ENCODE results near the gene LTBP1. TPM values are rescaled to one million over a fixed set of nuclear protein-coding genes. Genes with fewer than 3 reads are reported as not detected.

LTBP1 gene, protein sequence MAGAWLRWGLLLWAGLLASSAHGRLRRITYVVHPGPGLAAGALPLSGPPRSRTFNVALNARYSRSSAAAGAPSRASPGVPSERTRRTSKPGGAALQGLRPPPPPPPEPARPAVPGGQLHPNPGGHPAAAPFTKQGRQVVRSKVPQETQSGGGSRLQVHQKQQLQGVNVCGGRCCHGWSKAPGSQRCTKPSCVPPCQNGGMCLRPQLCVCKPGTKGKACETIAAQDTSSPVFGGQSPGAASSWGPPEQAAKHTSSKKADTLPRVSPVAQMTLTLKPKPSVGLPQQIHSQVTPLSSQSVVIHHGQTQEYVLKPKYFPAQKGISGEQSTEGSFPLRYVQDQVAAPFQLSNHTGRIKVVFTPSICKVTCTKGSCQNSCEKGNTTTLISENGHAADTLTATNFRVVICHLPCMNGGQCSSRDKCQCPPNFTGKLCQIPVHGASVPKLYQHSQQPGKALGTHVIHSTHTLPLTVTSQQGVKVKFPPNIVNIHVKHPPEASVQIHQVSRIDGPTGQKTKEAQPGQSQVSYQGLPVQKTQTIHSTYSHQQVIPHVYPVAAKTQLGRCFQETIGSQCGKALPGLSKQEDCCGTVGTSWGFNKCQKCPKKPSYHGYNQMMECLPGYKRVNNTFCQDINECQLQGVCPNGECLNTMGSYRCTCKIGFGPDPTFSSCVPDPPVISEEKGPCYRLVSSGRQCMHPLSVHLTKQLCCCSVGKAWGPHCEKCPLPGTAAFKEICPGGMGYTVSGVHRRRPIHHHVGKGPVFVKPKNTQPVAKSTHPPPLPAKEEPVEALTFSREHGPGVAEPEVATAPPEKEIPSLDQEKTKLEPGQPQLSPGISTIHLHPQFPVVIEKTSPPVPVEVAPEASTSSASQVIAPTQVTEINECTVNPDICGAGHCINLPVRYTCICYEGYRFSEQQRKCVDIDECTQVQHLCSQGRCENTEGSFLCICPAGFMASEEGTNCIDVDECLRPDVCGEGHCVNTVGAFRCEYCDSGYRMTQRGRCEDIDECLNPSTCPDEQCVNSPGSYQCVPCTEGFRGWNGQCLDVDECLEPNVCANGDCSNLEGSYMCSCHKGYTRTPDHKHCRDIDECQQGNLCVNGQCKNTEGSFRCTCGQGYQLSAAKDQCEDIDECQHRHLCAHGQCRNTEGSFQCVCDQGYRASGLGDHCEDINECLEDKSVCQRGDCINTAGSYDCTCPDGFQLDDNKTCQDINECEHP (N-terminal part only)
- total RNA-seq (423 and 509 TPM in 2 replicates), polyA plus RNA-seq (216 and 265 TPM in 2 replicates)

- Histone ChIP-seq H3K27ac (peak within 1 kb of the TSS; percentile 96), H3K36me3 (peaks cover 5% of the 10 kb centered on the region), H3K9me3 (ENCODE audit: low read depth) (no peaks in the 10 kb centered on the region), H3K4me1 (ENCODE audit: low read depth) (peaks cover 31% of the 10 kb centered on the region), H3K4me3 (peak within 1 kb of the TSS; percentile 88), H3K27me3 (no peaks in the 10 kb centered on the region)
- peak; percentile 76 to 90 for DNase-seq (ENCODE audit: low read depth in 1 of 2, low spot score in 1 of 2)
- TF ChIP-seq CTCF (IDR thresholded peaks at IDR 0.05; ENCODE audit: low read depth, low read length): peak; percentile 95
These were observed at the start of gene LTBP1 for GRCh38 chr2:32946314-32947075. LTBP1 (plus strand) TSS chr2:32946953; CDS start chr2:32947325, 372 bp downstream.

GRCh38 chr2:32900246-32900973 is 46.3 kb upstream of the LTBP1 start:
- no peak for TF ChIP-seq CTCF (IDR thresholded peaks at IDR 0.05; ENCODE audit: low read depth, low read length)
- H3K9me3 ChIP-seq (ENCODE audit: low read depth): no peaks in the 10 kb centered on the region
- H3K4me1 ChIP-seq (ENCODE audit: low read depth): no peaks in the 10 kb centered on the region
- peak in 1 of 2 donors; percentile 27 for DNase-seq (ENCODE audit: low read depth in 1 of 2, low spot score in 1 of 2)
- H3K4me3 ChIP-seq: no peak overlapping the region
- no peaks in the 10 kb centered on the region for H3K27me3 ChIP-seq
- H3K27ac ChIP-seq: no peak overlapping the region
- H3K36me3 ChIP-seq: no peaks in the 10 kb centered on the region

DNA sequence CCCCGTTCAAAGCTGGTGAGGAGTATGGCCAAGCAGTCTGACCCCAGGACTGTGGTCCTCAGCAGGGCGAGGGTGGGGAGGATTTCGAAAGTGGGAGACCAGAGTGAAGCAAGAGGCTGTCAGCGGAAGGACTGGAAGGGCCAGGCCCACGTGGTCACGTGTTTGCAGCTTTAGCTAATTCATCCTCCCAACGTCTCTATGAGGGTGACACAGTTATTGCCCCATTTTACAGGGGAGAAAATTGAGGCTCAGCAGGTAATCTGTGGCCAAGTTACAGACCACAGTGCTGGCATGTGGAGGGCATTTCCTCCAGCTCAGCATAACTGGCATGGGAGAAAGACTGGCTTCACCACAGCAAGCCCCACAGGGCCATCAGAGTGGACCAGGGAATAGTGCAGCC is 45.4 kb upstream of the LTBP1 start:
- Histone ChIP-seq H3K4me3 (no peak overlapping the region), H3K36me3 (no peaks in the 10 kb centered on the region), H3K4me1 (ENCODE audit: low read depth) (no peaks in the 10 kb centered on the region), H3K27me3 (no peaks in the 10 kb centered on the region), H3K9me3 (ENCODE audit: low read depth) (no peaks in the 10 kb centered on the region), H3K27ac (no peak overlapping the region)
- TF ChIP-seq CTCF (IDR thresholded peaks at IDR 0.05; ENCODE audit: low read depth, low read length): no peak
- DNase-seq (ENCODE audit: low read depth in 1 of 2, low spot score in 1 of 2): no peak

DNA sequence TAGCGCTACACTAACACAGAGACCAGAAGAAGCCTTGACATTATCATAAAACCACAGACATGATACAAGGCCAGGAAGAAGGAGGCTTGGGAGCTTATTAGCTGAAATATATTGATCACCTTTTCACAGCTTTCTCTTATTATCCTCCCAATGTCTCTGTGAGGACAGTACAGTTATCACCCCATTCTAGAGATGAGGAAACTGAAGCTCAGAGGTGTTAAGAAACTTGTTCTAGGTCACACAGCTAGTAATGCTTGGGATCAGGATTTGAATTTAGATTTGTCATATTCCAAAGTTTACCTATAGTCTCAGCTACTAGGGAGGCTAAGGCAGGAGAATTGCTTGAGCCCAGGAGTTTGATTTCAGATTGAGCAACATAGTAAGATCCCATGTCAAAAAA is 44.6 kb upstream of the LTBP1 start:
- no peak for TF ChIP-seq CTCF (IDR thresholded peaks at IDR 0.05; ENCODE audit: low read depth, low read length)
- Histone ChIP-seq H3K4me1 (ENCODE audit: low read depth) (no peaks in the 10 kb centered on the region), H3K27me3 (no peaks in the 10 kb centered on the region), H3K27ac (no peak overlapping the region), H3K9me3 (ENCODE audit: low read depth) (no peaks in the 10 kb centered on the region), H3K36me3 (no peaks in the 10 kb centered on the region), H3K4me3 (no peak overlapping the region)
- no peak for DNase-seq (ENCODE audit: low read depth in 1 of 2, low spot score in 1 of 2)

All from cardiac muscle cell (in vitro differentiated cells and primary cell).